ENCODE data around the gene AKT2. TPM values are rescaled to one million over a fixed set of nuclear protein-coding genes. Genes with fewer than 3 reads are reported as not detected.

The AKT2 gene
- total RNA-seq, 4 donors from 2014 or later: 88.0 to 387 (median 102) TPM

DNA sequence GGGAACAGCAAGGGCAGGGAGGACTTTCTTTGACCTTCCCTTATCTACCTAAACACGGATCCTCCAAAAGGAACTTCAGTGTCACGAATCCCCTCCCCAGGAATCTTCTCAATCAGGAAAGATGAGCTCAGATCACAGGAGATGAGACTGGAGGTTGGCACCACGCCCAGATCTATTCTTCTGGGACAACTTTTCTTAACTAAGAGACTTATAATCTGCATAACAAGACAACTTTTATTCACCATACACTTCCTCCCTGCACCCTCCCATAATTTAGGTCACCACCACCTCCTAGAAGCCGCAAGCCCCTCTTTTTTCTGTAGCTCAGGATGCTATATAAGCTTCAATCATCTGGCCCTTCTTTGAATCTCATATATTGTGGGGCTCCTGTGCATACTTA lies 19.2 kb upstream of the AKT2 start:
- no peak for DNase-seq
- TF ChIP-seq POLR2A (IDR thresholded peaks at IDR 0.05): no peak
- TF ChIP-seq, protein P1, sequence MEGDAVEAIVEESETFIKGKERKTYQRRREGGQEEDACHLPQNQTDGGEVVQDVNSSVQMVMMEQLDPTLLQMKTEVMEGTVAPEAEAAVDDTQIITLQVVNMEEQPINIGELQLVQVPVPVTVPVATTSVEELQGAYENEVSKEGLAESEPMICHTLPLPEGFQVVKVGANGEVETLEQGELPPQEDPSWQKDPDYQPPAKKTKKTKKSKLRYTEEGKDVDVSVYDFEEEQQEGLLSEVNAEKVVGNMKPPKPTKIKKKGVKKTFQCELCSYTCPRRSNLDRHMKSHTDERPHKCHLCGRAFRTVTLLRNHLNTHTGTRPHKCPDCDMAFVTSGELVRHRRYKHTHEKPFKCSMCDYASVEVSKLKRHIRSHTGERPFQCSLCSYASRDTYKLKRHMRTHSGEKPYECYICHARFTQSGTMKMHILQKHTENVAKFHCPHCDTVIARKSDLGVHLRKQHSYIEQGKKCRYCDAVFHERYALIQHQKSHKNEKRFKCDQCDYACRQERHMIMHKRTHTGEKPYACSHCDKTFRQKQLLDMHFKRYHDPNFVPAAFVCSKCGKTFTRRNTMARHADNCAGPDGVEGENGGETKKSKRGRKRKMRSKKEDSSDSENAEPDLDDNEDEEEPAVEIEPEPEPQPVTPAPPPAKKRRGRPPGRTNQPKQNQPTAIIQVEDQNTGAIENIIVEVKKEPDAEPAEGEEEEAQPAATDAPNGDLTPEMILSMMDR (IDR thresholded peaks at IDR 0.05 in 4 of 5, conservative IDR thresholded peaks at IDR 0.05 in 1 of 5): no peak
- Histone ChIP-seq H3K9me3 (no peaks in the 10 kb centered on the region), H3K36me3 (no peaks in the 10 kb centered on the region), H3K27ac (no peak overlapping the region), H3K4me3 (no peak overlapping the region), H3K27me3 (no peaks in the 10 kb centered on the region), H3K4me1 (no peaks in the 10 kb centered on the region)
- ATAC-seq: no peak
- in situ Hi-C loops (cut with MboI; ENCODE audit: low sequenced_read_pairs in 4 of 4): loop anchor here in 1 of 4 donors (10.0 kb wide), 1 partner anchor 330 kb away; no protein-coding TSS in a partner anchor
- intact Hi-C loops (cut with DNase I; ENCODE audit: low total_unique reads): loop anchor here (2.0 kb wide), 1 partner anchor 294 kb away; no protein-coding TSS in a partner anchor

DNA sequence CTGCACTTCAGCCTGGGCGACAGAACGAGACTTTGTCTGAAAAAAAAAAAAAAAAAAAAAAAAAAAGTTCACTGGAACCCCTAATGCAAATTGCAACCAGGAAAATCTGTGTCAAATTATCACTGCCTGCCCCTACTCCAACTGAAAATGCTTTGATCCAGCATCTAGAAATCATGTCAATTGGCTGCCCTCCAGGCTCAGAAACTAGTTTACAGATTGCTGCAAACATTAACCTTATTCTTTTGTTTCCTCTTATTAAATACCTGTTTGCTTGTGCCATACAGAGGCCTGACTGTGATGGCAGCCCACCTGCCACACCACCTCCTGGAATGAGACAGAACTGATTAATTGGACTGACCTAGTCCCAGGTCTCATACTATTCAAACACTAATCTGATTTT lies 18.6 kb upstream of the AKT2 start:
- intact Hi-C loops (cut with DNase I; ENCODE audit: low total_unique reads) (loop anchor here (2.0 kb wide), 1 partner anchor 295 kb away; no protein-coding TSS in a partner anchor), in situ Hi-C loops (cut with MboI; ENCODE audit: low sequenced_read_pairs in 4 of 4) (loop anchor here in 1 of 4 donors (10.0 kb wide), 1 partner anchor 331 kb away; no protein-coding TSS in a partner anchor)
- no peaks in the 10 kb centered on the region for H3K9me3 ChIP-seq
- no peak overlapping the region for H3K4me3 ChIP-seq
- no peaks in the 10 kb centered on the region for H3K36me3 ChIP-seq
- DNase-seq (no peak), ATAC-seq (no peak)
- H3K4me1 ChIP-seq: no peaks in the 10 kb centered on the region
- no peaks in the 10 kb centered on the region for H3K27me3 ChIP-seq
- TF ChIP-seq POLR2A (IDR thresholded peaks at IDR 0.05): no peak
- TF ChIP-seq, protein P1 (IDR thresholded peaks at IDR 0.05 in 4 of 5, conservative IDR thresholded peaks at IDR 0.05 in 1 of 5): no peak
- no peak overlapping the region for H3K27ac ChIP-seq

DNA sequence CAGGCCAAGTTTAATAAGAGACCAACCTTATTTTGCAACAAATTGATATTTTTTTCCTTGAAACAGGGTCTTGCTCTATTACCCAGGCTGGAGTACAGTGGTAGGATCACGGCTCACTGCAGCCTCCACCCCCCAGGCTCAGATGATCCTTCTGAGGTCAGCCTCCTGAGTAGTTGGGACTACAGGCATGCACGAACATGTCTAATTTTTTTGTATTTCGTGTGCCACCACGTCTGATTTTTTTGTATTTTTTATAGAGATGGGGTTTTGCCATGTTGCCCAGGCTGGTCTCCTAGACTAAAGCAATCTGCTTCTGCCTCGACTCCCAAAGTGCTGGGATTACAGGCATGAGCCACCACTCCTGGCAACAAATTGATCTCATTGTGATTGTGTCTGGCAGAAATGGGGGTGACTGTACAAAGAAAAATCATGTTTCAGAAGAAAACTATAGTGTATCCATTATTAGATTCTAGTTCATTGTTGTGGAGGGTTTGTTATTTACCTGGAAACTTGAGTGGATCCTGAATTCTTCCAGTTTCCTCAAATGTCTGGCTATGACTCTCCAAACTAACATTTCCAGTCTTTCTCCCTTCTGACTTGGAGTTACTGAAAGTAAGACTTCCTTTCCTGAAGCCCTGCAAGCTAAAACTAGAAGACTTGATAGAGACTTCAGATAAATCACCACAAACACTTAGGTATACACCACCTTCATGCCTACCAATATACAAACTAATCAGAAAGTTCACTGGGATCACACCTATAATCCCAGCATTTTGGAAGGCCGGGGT lies 17.3 kb upstream of the AKT2 start:
- Histone ChIP-seq H3K9me3 (no peaks in the 10 kb centered on the region), H3K4me3 (no peak overlapping the region), H3K4me1 (no peaks in the 10 kb centered on the region), H3K27me3 (no peaks in the 10 kb centered on the region), H3K27ac (no peak overlapping the region), H3K36me3 (no peaks in the 10 kb centered on the region)
- in situ Hi-C loops (cut with MboI; ENCODE audit: low sequenced_read_pairs in 4 of 4) (loop anchor here in 1 of 4 donors (10.0 kb wide), 1 partner anchor 332 kb away; no protein-coding TSS in a partner anchor), intact Hi-C loops (cut with DNase I; ENCODE audit: low total_unique reads) (no loop called here)
- TF ChIP-seq POLR2A (IDR thresholded peaks at IDR 0.05): no peak
- TF ChIP-seq, protein P1 (IDR thresholded peaks at IDR 0.05 in 4 of 5, conservative IDR thresholded peaks at IDR 0.05 in 1 of 5): no peak
- no peak for DNase-seq
- ATAC-seq: no peak

DNA sequence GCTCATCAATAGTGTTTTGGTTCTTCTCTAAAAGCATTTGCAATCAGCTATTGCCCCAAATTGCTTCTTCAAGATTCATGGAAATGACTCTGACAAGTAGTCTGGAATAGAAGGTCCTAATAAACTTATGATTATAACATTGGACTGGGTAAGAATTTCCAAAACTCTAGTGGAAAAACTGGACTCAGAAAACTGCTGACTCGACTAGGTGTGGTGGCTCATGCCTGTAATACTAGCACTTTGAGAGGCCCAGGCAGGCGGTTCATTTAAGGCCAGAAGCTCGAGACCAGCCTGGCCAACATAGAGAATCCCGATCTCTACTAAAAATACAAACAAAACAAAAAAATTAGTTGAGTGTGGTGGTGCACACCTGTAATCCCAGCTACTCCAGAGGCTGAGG lies 15.5 kb upstream of the AKT2 start:
- Histone ChIP-seq H3K27ac (no peak overlapping the region), H3K4me3 (no peak overlapping the region), H3K4me1 (no peaks in the 10 kb centered on the region), H3K36me3 (no peaks in the 10 kb centered on the region), H3K27me3 (no peaks in the 10 kb centered on the region), H3K9me3 (no peaks in the 10 kb centered on the region)
- TF ChIP-seq, protein P1 (IDR thresholded peaks at IDR 0.05 in 4 of 5, conservative IDR thresholded peaks at IDR 0.05 in 1 of 5): no peak
- TF ChIP-seq POLR2A (IDR thresholded peaks at IDR 0.05): no peak
- DNase-seq (no peak), ATAC-seq (no peak)
- in situ Hi-C loops (cut with MboI; ENCODE audit: low sequenced_read_pairs in 4 of 4): loop anchor here in 1 of 4 donors (10.0 kb wide), 1 partner anchor 334 kb away; no protein-coding TSS in a partner anchor
- intact Hi-C loops (cut with DNase I; ENCODE audit: low total_unique reads): no loop called here

All from gastrocnemius medialis (tissue), 4 donors.